H1 (cell line): ENCODE results near the gene CTSA. TPM values are rescaled to one million over a fixed set of nuclear protein-coding genes. Genes with fewer than 3 reads are reported as not detected.
A peak's percentile ranks its signal among the peaks of the same experiment; 100 is the strongest.

ENCODE experiments used
- CTCF ChIA-PET: fragments of 300-600 bp; sonication (Branson Sonifier 250); formaldehyde crosslinking; loops from one replicate; lab custom pipeline; 2021; ENCODE audit not compliant: partially characterized antibody; lab: Charles Lee
- POLR2A ChIA-PET: fragments of 300-600 bp; sonication (Branson Sonifier 250); formaldehyde crosslinking; loops from one replicate; lab custom pipeline; 2021; ENCODE audit warnings: inconsistent platforms; ENCODE audit not compliant: partially characterized antibody; lab: Charles Lee
- DNase-seq, 2 experiments: peaks; one replicate each; pipeline versions ENCODE4 v3.0.0 to v3.0.0-alpha.2; 2010 to 2022; ENCODE audit warnings: low spot score in 2 of 2, low read depth in 1 of 2, mixed read lengths in 1 of 2
- FAIRE-seq: peaks from 2 replicates; lab custom pipeline; 2011; peaks lifted over from hg19 to GRCh38; lab: Jason Lieb, UNC
- H2AFZ ChIP-seq: 2 replicates; pipeline ENCODE4 v1.8.1; 2012; ENCODE audit warnings: low read length, inconsistent platforms
- H2AK5ac ChIP-seq: 2 replicates; pipeline ENCODE4 v1.6.1; 2013; ENCODE audit warnings: low read depth, low read length
- H2BK120ac ChIP-seq: replicated peaks from 2 replicates; pipeline ENCODE3; 2013; ENCODE audit warnings: low read depth, low read length, inconsistent platforms
- H2BK12ac ChIP-seq: 2 replicates; pipeline ENCODE4 v1.6.1; 2013; ENCODE audit warnings: low read depth, low read length
- H2BK15ac ChIP-seq: 2 replicates; pipeline ENCODE4 v1.6.1; 2013; ENCODE audit warnings: low read length
- H2BK20ac ChIP-seq: 2 replicates; pipeline ENCODE4 v1.6.1; 2013; ENCODE audit warnings: low read length
- H2BK5ac ChIP-seq: 2 replicates; pipeline ENCODE4 v1.6.1; 2013; ENCODE audit warnings: low read depth, low read length
- H3K14ac ChIP-seq: 2 replicates; pipeline ENCODE4 v1.6.1; 2013; ENCODE audit warnings: inconsistent platforms; ENCODE audit not compliant: insufficient read length
- H3K18ac ChIP-seq: 2 replicates; pipeline ENCODE4 v1.6.1; 2013; ENCODE audit warnings: low read length; ENCODE audit errors: extremely low read depth
- H3K23ac ChIP-seq: 2 replicates; pipeline ENCODE4 v1.6.1; 2013; ENCODE audit warnings: inconsistent platforms; ENCODE audit not compliant: insufficient read length
- H3K23me2 ChIP-seq: 2 replicates; pipeline ENCODE4 v1.6.1; 2013; ENCODE audit warnings: low read depth, low read length
- H3K27ac ChIP-seq: 2 replicates; pipeline ENCODE4 v1.6.1; 2011; ENCODE audit warnings: low read depth, low read length, inconsistent platforms
- H3K27me3 ChIP-seq, 4 experiments: replicated peaks in 1 of 4; 1 replicate in 1 of 4; 2 replicates in 3 of 4; pipeline versions ENCODE4 v1.6.1 to v1.8.1; 2011 to 2013; ENCODE audit warnings: low read length in 3 of 4, mild to moderate bottlenecking in 3 of 4, inconsistent platforms in 2 of 4, mixed read lengths in 2 of 4, moderate library complexity in 1 of 4; ENCODE audit not compliant: control insufficient read depth in 3 of 4, insufficient read depth in 3 of 4; ENCODE audit errors: extremely low read depth in 1 of 4
- H3K36me3 ChIP-seq, 4 experiments: 2 replicates each; pipeline versions ENCODE4 v1.6.1 to v1.8.1; 2011 to 2013; ENCODE audit warnings: mild to moderate bottlenecking in 4 of 4, low read length in 3 of 4, moderate library complexity in 2 of 4, control low read depth in 1 of 4, inconsistent platforms in 1 of 4; ENCODE audit not compliant: insufficient read depth in 4 of 4, control insufficient read depth in 2 of 4
- H3K4ac ChIP-seq: replicated peaks from 2 replicates; pipeline ENCODE3; 2013; ENCODE audit warnings: low read length, low read depth, mixed read lengths, inconsistent platforms; ENCODE audit not compliant: insufficient read length
- H3K4me1 ChIP-seq, 4 experiments: replicated peaks in 1 of 4; 1 replicate in 1 of 4; 2 replicates in 3 of 4; pipeline versions ENCODE4 v1.6.1 to v1.8.1; 2011 to 2013; ENCODE audit warnings: low read length in 3 of 4, inconsistent platforms in 2 of 4, mixed read lengths in 1 of 4; ENCODE audit not compliant: insufficient read depth in 4 of 4, control insufficient read depth in 3 of 4
- H3K4me2 ChIP-seq, 2 experiments: 2 replicates each; pipeline versions ENCODE4 v1.6.1 to v1.8.1; 2011 to 2013; ENCODE audit warnings: low read depth in 2 of 2, low read length in 2 of 2, control low read depth in 1 of 2, inconsistent platforms in 1 of 2, mild to moderate bottlenecking in 1 of 2; ENCODE audit not compliant: insufficient read depth in 1 of 2
- H3K4me3 ChIP-seq, 4 experiments: fragments of 200-600, 300-600 bp in 1 of 4; sonication (generic), shearing (Covaris generic), sonication (Bioruptor Twin) in 1 of 4; 2 replicates each; pipeline versions ENCODE4 v1.5.1 to v1.8.1; 2011 to 2016; ENCODE audit warnings: low read length in 4 of 4, low read depth in 3 of 4, control low read depth in 2 of 4, inconsistent platforms in 2 of 4, mild to moderate bottlenecking in 2 of 4, mixed read lengths in 1 of 4, moderate library complexity in 1 of 4; ENCODE audit not compliant: insufficient read depth in 2 of 4; ENCODE audit errors: extremely low read depth in 1 of 4
- H3K56ac ChIP-seq: replicated peaks from 2 replicates; pipeline ENCODE3; 2013; ENCODE audit warnings: low read depth, mild to moderate bottlenecking, mixed read lengths, low read length, inconsistent platforms; ENCODE audit not compliant: insufficient read length
- H3K79me1 ChIP-seq: 2 replicates; pipeline ENCODE4 v1.6.1; 2013; ENCODE audit warnings: low read depth, low read length, control low read depth
- H3K79me2 ChIP-seq, 2 experiments: 2 replicates each; pipeline versions ENCODE4 v1.6.1 to v1.8.1; 2012 to 2013; ENCODE audit warnings: low read length in 2 of 2, mild to moderate bottlenecking in 2 of 2, inconsistent platforms in 1 of 2; ENCODE audit not compliant: insufficient read depth in 2 of 2, control insufficient read depth in 1 of 2
- H3K9ac ChIP-seq, 4 experiments: replicated peaks in 1 of 4; 1 replicate in 1 of 4; 2 replicates in 3 of 4; pipeline versions ENCODE4 v1.6.1 to v1.8.1; 2011 to 2013; ENCODE audit warnings: low read depth in 3 of 4, low read length in 3 of 4, control low read depth in 2 of 4, mild to moderate bottlenecking in 2 of 4, moderate library complexity in 2 of 4, inconsistent platforms in 1 of 4; ENCODE audit errors: extremely low read depth in 1 of 4
- H3K9me3 ChIP-seq, 2 experiments: 2 replicates each; pipeline versions ENCODE4 v1.6.1 to v1.8.1; 2012 to 2013; ENCODE audit warnings: mild to moderate bottlenecking in 2 of 2, moderate library complexity in 2 of 2, control low read depth in 1 of 2, inconsistent platforms in 1 of 2, low read depth in 1 of 2, low read length in 1 of 2, mixed read lengths in 1 of 2; ENCODE audit not compliant: insufficient read depth in 2 of 2
- H4K20me1 ChIP-seq, 2 experiments: replicated peaks in 1 of 2; 2 replicates each; pipeline versions ENCODE3 to v1.8.1; 2011 to 2013; ENCODE audit warnings: inconsistent platforms in 2 of 2, low read length in 2 of 2, mild to moderate bottlenecking in 1 of 2; ENCODE audit not compliant: insufficient read depth in 2 of 2, control insufficient read depth in 1 of 2
- H4K5ac ChIP-seq: 2 replicates; pipeline ENCODE4 v1.6.1; 2013; ENCODE audit warnings: low read length, low read depth, mixed read lengths, inconsistent platforms; ENCODE audit not compliant: insufficient read length
- H4K8ac ChIP-seq: 2 replicates; pipeline ENCODE4 v1.8.0; 2013; ENCODE audit warnings: mild to moderate bottlenecking, moderate library complexity, low read length, inconsistent platforms; ENCODE audit not compliant: insufficient read depth; ENCODE audit errors: extremely low read depth
- H4K91ac ChIP-seq: replicated peaks from 2 replicates; pipeline ENCODE3; 2013; ENCODE audit warnings: low read length, mixed read lengths, inconsistent platforms; ENCODE audit not compliant: insufficient read length
- BACH1 ChIP-seq: IDR thresholded peaks from 2 replicates; pipeline ENCODE4 v1.6.1; 2012; ENCODE audit warnings: low read length, improper control_type of control experiment
- HDAC2 ChIP-seq, 2 experiments: fragments of 300-600 bp in 1 of 2; sonication (generic) in 1 of 2; IDR thresholded peaks; 2 replicates each; pipeline ENCODE4 v1.6.1; 2011 to 2012; ENCODE audit warnings: low read depth in 2 of 2, low read length in 2 of 2, mild to moderate bottlenecking in 2 of 2, moderate library complexity in 2 of 2, borderline replicate concordance in 1 of 2, inconsistent platforms in 1 of 2
- KDM4A ChIP-seq: IDR thresholded peaks from one replicate; pipeline ENCODE4 v1.7.1; 2012; ENCODE audit warnings: low read depth, mild to moderate bottlenecking, moderate library complexity, low read length, inconsistent platforms; ENCODE audit not compliant: severe bottlenecking
- PHF8 ChIP-seq: fragments of 200-600 bp; sonication (generic); conservative IDR thresholded peaks from 2 replicates; pipeline ENCODE4 v1.7.1; 2012; ENCODE audit warnings: low read depth, mild to moderate bottlenecking, inconsistent platforms, low read length, moderate library complexity
- POLR2A ChIP-seq, 2 experiments: IDR thresholded peaks; 1 replicate in 1 of 2; 2 replicates in 1 of 2; pipeline ENCODE4 v1.6.1; 2011; ENCODE audit warnings: low read depth in 2 of 2, low read length in 2 of 2, mild to moderate bottlenecking in 2 of 2; ENCODE audit errors: control extremely low read depth in 1 of 2
- POLR2AphosphoS5 ChIP-seq: IDR thresholded peaks from 2 replicates; pipeline ENCODE4 v1.6.1; 2011; ENCODE audit warnings: low read depth, low read length
- SRF ChIP-seq: IDR thresholded peaks from 2 replicates; pipeline ENCODE4 v1.6.1; 2011; ENCODE audit warnings: mild to moderate bottlenecking, low read depth, low read length, moderate library complexity
- TCF12 ChIP-seq: IDR thresholded peaks from 2 replicates; pipeline ENCODE4 v1.6.1; 2011; ENCODE audit warnings: low read depth, mild to moderate bottlenecking, low read length
- WGBS, 2 experiments: shearing (Covaris generic) in 1 of 2; methylation state at CpG; one replicate each; pipeline versions ENCODE4 v1.1.6 to v1.1.7; 2013 to 2015; ENCODE audit warnings: low lambda C conversion rate in 2 of 2, mixed read lengths in 2 of 2, inconsistent platforms in 1 of 2, low coverage in 1 of 2, missing lambda C conversion rate in 1 of 2; ENCODE audit not compliant: insufficient replicate concordance in 2 of 2, insufficient coverage in 1 of 2, insufficient read length in 1 of 2; ENCODE audit errors: extremely low coverage in 1 of 2, missing lambda C conversion rate in 1 of 2; 5-methylcytosine and 5-hydroxymethylcytosine counted together
- polyA plus RNA-seq, 7 experiments: library from polyadenylated mRNA; depleted of rRNA in 3 of 7; stranded (reverse) in 5 of 7; unstranded in 2 of 7; fragments of >200 nt in 5 of 7; fragments of 200-250 nt in 2 of 7; gene quantifications; 1 replicate in 5 of 7; 2 replicates in 1 of 7; 4 replicates in 1 of 7; pipeline versions ENCODE4 v1.2.1 to v1.2.3, GENCODE V29; 2011 to 2013; ENCODE audit warnings: missing spikeins in 2 of 7, mixed read lengths in 2 of 7
- total RNA-seq: library from RNA; stranded (reverse); fragmentation: NEBNext Ultra II Directional; extraction: Animal tissue kit (Norgen Biotek cat#: 25700); gene quantifications from 2 replicates; pipeline ENCODE4 v1.2.1, GENCODE V29; 2021
- TF ChIP-seq, protein P1 (sequence below): IDR thresholded peaks from 2 replicates; pipeline ENCODE4 v1.6.1; 2012; ENCODE audit warnings: inconsistent platforms

Gene CTSA
- total and polyA plus RNA-seq, 2 of the 8 experiments (the other 6 are each of a cell fraction or from before 2014, with no cell fraction given) = 49.7 to 74.0 TPM

DNA sequence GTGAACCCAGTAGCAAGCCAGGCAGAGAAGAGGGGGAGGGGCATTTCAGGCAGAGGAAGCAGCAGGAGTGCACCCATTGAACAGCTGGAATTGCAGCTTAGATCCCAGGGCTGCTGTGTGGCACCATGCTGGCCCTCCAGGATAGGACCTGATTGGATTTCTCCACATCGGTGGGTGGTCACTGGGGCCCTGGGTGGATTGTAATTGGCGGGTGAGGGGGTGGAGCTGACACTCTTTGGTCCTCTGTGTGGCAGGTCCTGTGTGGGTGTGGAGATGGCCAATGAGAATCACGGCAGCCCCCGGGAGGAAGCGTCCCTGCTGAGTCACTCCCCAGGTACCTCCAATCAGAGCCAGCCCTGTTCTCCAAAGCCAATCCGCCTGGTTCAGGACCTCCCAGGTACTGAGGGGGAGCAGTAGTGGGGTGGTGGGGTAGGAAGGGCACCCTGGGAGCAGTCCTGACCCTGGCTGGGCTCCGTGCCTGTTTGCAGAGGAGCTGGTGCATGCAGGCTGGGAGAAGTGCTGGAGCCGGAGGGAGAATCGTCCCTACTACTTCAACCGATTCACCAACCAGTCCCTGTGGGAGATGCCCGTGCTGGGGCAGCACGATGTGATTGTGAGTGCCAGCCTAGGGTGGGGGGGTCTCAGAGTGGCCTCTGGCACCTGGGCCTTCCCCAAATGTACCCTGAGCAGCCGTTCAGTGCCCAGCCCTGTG, 47.7 kb downstream of the CTSA start:
- Histone ChIP-seq H2AFZ (no peak overlapping the region), H3K4me1 (peaks cover 0 to 25% (median 9%) of the 10 kb centered on the region in 4 experiments; a peak in 6 of 7 replicates), H3K56ac (no peak overlapping the region), H2BK5ac (peak overlapping the region; percentile 90; the same call in 1 of the 2 replicates), H3K9ac (peak overlapping the region in 1 of 4 experiments; percentile 45; a peak in 1 of 7 replicates), H3K18ac (peak overlapping the region; percentile 86; the same call in 1 of the 2 replicates), H4K8ac (no peak overlapping the region; the same call in 1 of the 2 replicates), H2BK15ac (peak overlapping the region; percentile 19; the same call in 1 of the 2 replicates), H3K36me3 (peaks cover 12 to 46% (median 39%) of the 10 kb centered on the region in 4 experiments; a peak in 7 of 8 replicates), H4K91ac (peak overlapping the region; percentile 66), H3K27ac (peak overlapping the region; percentile 52), H3K23ac (no peak overlapping the region), H3K4me3 (peak overlapping the region in 1 of 4 experiments; percentile 3; a peak in 1 of 8 replicates), H3K14ac (no peak overlapping the region), H3K79me2 (peaks cover 0 to 19% of the 10 kb centered on the region in 2 experiments; a peak in 2 of 4 replicates), H2AK5ac (peak overlapping the region; percentile 86; the same call in 1 of the 2 replicates), H3K4me2 (peak overlapping the region; percentile 40 to 41; a peak in 3 of 4 replicates), H3K27me3 (no peaks in the 10 kb centered on the region; a peak in 1 of 7 replicates), H3K4ac (no peak overlapping the region), H4K5ac (peak overlapping the region; percentile 9), H2BK12ac (peak overlapping the region; percentile 72; the same call in 1 of the 2 replicates), H2BK20ac (no peak overlapping the region), H3K9me3 (no peaks in the 10 kb centered on the region), H4K20me1 (peaks cover 2 to 4% of the 10 kb centered on the region in 2 experiments), H3K23me2 (peaks cover 1% of the 10 kb centered on the region; the same call in 1 of the 2 replicates), H3K79me1 (no peaks in the 10 kb centered on the region; the same call in 1 of the 2 replicates), H2BK120ac (no peak overlapping the region)
- POLR2A ChIA-PET = interaction anchor here (0.8 to 18.4 kb wide), 21 partner anchors 10 to 120 kb away, joined by 3 to 283 read pairs (median 3); partner anchors contain the start of genes CTSA, NEURL2, PLTP and SNX21
- 79% methylated on average over 13 of the region's 13 CpGs; no CpG with 5 or more reads in 1 of the 2 experiments for WGBS, 2 experiments
- FAIRE-seq (no peak), DNase-seq (peak; percentile 58 to 68)
- CTCF ChIA-PET = interaction anchor here (0.5 to 3.6 kb wide), 7 partner anchors 10 to 578 kb away, joined by 3 to 17 read pairs (median 11); partner anchors contain the start of genes CTSA and NEURL2
- peak in 1 of 2 experiments; percentile 71; a peak in 1 of 4 replicates for TF ChIP-seq HDAC2 (IDR thresholded peaks at IDR 0.05; ENCODE audit: borderline replicate concordance in 1 of 2, low read depth in 2 of 2, low read length in 2 of 2)
- TF ChIP-seq, protein P1, sequence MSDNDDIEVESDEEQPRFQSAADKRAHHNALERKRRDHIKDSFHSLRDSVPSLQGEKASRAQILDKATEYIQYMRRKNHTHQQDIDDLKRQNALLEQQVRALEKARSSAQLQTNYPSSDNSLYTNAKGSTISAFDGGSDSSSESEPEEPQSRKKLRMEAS = peak; percentile 18; the same call in 1 of the 2 replicates
- no peak for TF ChIP-seq BACH1
- TF ChIP-seq SRF = no peak
- peak; percentile 82 for TF ChIP-seq POLR2AphosphoS5
- no peak for TF ChIP-seq TCF12
- no peak for TF ChIP-seq KDM4A
- TF ChIP-seq POLR2A (IDR thresholded peaks at IDR 0.05; ENCODE audit: control extremely low read depth in 1 of 2, low read depth in 2 of 2, low read length in 2 of 2) = no peak
- TF ChIP-seq PHF8 = no peak
